ENCODE results near the gene SRI.
A peak's percentile ranks its signal among the peaks of the same experiment; 100 is the strongest.

SRI gene

GRCh38 chr7:88224601-88225275 lies 4.9 kb upstream of the SRI start:
- DNase-seq: no peak

- DNase-seq: no peak
Observed at GRCh38 chr7:88223265-88223664, 3.4 kb upstream of the SRI start.

- DNase-seq: no peak
Observed at GRCh38 chr7:88218836-88219605, 817 bp downstream of the SRI start.

GRCh38 chr7:88218429-88218745 lies 1.5 kb downstream of the SRI start:
- DNase-seq: no peak

GRCh38 chr7:88217675-88218428 lies 2.0 kb downstream of the SRI start:
- DNase-seq: no peak

GRCh38 chr7:88216276-88216675 lies 3.6 kb downstream of the SRI start:
- no peak for DNase-seq

GRCh38 chr7:88215295-88215694 lies 4.5 kb downstream of the SRI start:
- no peak for DNase-seq

- DNase-seq: no peak
Observed at GRCh38 chr7:88214456-88214855, 5.4 kb downstream of the SRI start.

GRCh38 chr7:88212918-88213317 lies 6.9 kb downstream of the SRI start:
- no peak for DNase-seq

- no peak for DNase-seq
Observed at GRCh38 chr7:88208521-88208920, 11.3 kb downstream of the SRI start.

GRCh38 chr7:88206254-88206653 lies 13.6 kb downstream of the SRI start:
- DNase-seq: no peak

GRCh38 chr7:88205179-88205578 lies 14.7 kb downstream of the SRI start:
- DNase-seq: no peak

- DNase-seq: no peak
Observed at GRCh38 chr7:88204525-88205110, 15.2 kb downstream of the SRI start.

GRCh38 chr7:88203401-88203800 lies 16.4 kb downstream of the SRI start:
- no peak for DNase-seq

GRCh38 chr7:88202799-88203198 lies 17.0 kb downstream of the SRI start:
- no peak for DNase-seq

GRCh38 chr7:88202278-88202677 lies 17.6 kb downstream of the SRI start:
- DNase-seq: no peak

- no peak for DNase-seq
Observed at GRCh38 chr7:88201305-88201704, 18.5 kb downstream of the SRI start.

GRCh38 chr7:88200789-88201188 lies 19.0 kb downstream of the SRI start:
- peak; percentile 49 for DNase-seq

- no peak for DNase-seq
Observed at GRCh38 chr7:88200261-88200660, 19.6 kb downstream of the SRI start.

GRCh38 chr7:88191911-88192310 lies 27.9 kb downstream of the SRI start:
- DNase-seq: no peak

- no peak for DNase-seq
Observed at GRCh38 chr7:88185650-88186049, 34.2 kb downstream of the SRI start.

GRCh38 chr7:88184848-88185304 lies 35.0 kb downstream of the SRI start:
- DNase-seq: no peak

GRCh38 chr7:88183051-88183450 lies 36.8 kb downstream of the SRI start:
- DNase-seq: no peak

GRCh38 chr7:88176190-88176589 lies 43.6 kb downstream of the SRI start:
- DNase-seq: no peak

Data from NCI-H2107 (cell line).